Measurements from ENCODE around the gene TMCO4. TPM values are rescaled to one million over a fixed set of nuclear protein-coding genes. Genes with fewer than 3 reads are reported as not detected.

TMCO4 gene
- total RNA-seq, 1 donor from 2014 or later = 13.0 TPM

GRCh38 chr1:19764848-19765247, 34.9 kb downstream of the TMCO4 start:
- no peaks in the 10 kb centered on the region for H3K36me3 ChIP-seq (ENCODE audit: control insufficient read depth, insufficient read depth, low read length)
- H3K27me3 ChIP-seq (ENCODE audit: control insufficient read depth, insufficient read depth, low read length) = no peaks in the 10 kb centered on the region
- no peak overlapping the region for H3K4me3 ChIP-seq (ENCODE audit: low read depth, low read length)
- peak; percentile 43 for DNase-seq (ENCODE audit: low read depth)
- no peak for TF ChIP-seq CTCF (IDR thresholded peaks at IDR 0.05; ENCODE audit: insufficient read depth, low read length, poor library complexity, severe bottlenecking)

GRCh38 chr1:19762175-19762779, 37.4 kb downstream of the TMCO4 start:
- Histone ChIP-seq H3K27me3 (ENCODE audit: control insufficient read depth, insufficient read depth, low read length) (no peaks in the 10 kb centered on the region), H3K36me3 (ENCODE audit: control insufficient read depth, insufficient read depth, low read length) (no peaks in the 10 kb centered on the region), H3K4me3 (ENCODE audit: low read depth, low read length) (no peak overlapping the region)
- DNase-seq (ENCODE audit: low read depth) = no peak
- peak; percentile 87 for TF ChIP-seq CTCF (IDR thresholded peaks at IDR 0.05; ENCODE audit: insufficient read depth, low read length, poor library complexity, severe bottlenecking)

GRCh38 chr1:19759740-19760089, 40.0 kb downstream of the TMCO4 start:
- DNase-seq (ENCODE audit: low read depth) = no peak
- Histone ChIP-seq H3K27me3 (ENCODE audit: control insufficient read depth, insufficient read depth, low read length) (no peaks in the 10 kb centered on the region), H3K36me3 (ENCODE audit: control insufficient read depth, insufficient read depth, low read length) (no peaks in the 10 kb centered on the region), H3K4me3 (ENCODE audit: low read depth, low read length) (no peak overlapping the region)
- TF ChIP-seq CTCF (IDR thresholded peaks at IDR 0.05; ENCODE audit: insufficient read depth, low read length, poor library complexity, severe bottlenecking) = no peak

GRCh38 chr1:19758227-19758830, 41.4 kb downstream of the TMCO4 start:
- Histone ChIP-seq H3K27me3 (ENCODE audit: control insufficient read depth, insufficient read depth, low read length) (no peaks in the 10 kb centered on the region), H3K36me3 (ENCODE audit: control insufficient read depth, insufficient read depth, low read length) (no peaks in the 10 kb centered on the region), H3K4me3 (ENCODE audit: low read depth, low read length) (no peak overlapping the region)
- TF ChIP-seq CTCF (IDR thresholded peaks at IDR 0.05; ENCODE audit: insufficient read depth, low read length, poor library complexity, severe bottlenecking) = no peak
- DNase-seq (ENCODE audit: low read depth) = peak; percentile 84

GRCh38 chr1:19757641-19758040, 42.1 kb downstream of the TMCO4 start:
- TF ChIP-seq CTCF (IDR thresholded peaks at IDR 0.05; ENCODE audit: insufficient read depth, low read length, poor library complexity, severe bottlenecking) = no peak
- no peaks in the 10 kb centered on the region for H3K27me3 ChIP-seq (ENCODE audit: control insufficient read depth, insufficient read depth, low read length)
- H3K4me3 ChIP-seq (ENCODE audit: low read depth, low read length) = no peak overlapping the region
- no peak for DNase-seq (ENCODE audit: low read depth)
- H3K36me3 ChIP-seq (ENCODE audit: control insufficient read depth, insufficient read depth, low read length) = no peaks in the 10 kb centered on the region

- Histone ChIP-seq H3K27me3 (ENCODE audit: control insufficient read depth, insufficient read depth, low read length) (no peaks in the 10 kb centered on the region), H3K36me3 (ENCODE audit: control insufficient read depth, insufficient read depth, low read length) (no peaks in the 10 kb centered on the region), H3K4me3 (ENCODE audit: low read depth, low read length) (no peak overlapping the region)
- DNase-seq (ENCODE audit: low read depth) = no peak
- TF ChIP-seq CTCF (IDR thresholded peaks at IDR 0.05; ENCODE audit: insufficient read depth, low read length, poor library complexity, severe bottlenecking) = no peak
Observed at GRCh38 chr1:19756480-19756879, 43.2 kb downstream of the TMCO4 start.
